Subcutaneous preadipocyte (primary cell): ENCODE data around the gene TMEM38A. TPM values are rescaled to one million over a fixed set of nuclear protein-coding genes. Genes with fewer than 3 reads are reported as not detected.

Experiments
- small RNA-seq: library from RNA; depleted of rRNA; stranded (forward); fragments of <200 nt; gene quantifications from one replicate; pipeline ENCODE3, GENCODE V24; 2012
- total RNA-seq: library from RNA; depleted of rRNA; stranded (reverse); fragments of >200 nt; gene quantifications from 2 replicates; pipeline ENCODE4 v1.2.3, GENCODE V29; 2012

The TMEM38A gene
- 0.73 and 0.78 TPM in 2 replicates for total RNA-seq

GRCh38 chr19:16660763-16661479 is at the start of gene TMEM38A:
TMEM38A (plus strand) TSS chr19:16661139; CDS start chr19:16661218, 79 bp downstream.

DNA sequence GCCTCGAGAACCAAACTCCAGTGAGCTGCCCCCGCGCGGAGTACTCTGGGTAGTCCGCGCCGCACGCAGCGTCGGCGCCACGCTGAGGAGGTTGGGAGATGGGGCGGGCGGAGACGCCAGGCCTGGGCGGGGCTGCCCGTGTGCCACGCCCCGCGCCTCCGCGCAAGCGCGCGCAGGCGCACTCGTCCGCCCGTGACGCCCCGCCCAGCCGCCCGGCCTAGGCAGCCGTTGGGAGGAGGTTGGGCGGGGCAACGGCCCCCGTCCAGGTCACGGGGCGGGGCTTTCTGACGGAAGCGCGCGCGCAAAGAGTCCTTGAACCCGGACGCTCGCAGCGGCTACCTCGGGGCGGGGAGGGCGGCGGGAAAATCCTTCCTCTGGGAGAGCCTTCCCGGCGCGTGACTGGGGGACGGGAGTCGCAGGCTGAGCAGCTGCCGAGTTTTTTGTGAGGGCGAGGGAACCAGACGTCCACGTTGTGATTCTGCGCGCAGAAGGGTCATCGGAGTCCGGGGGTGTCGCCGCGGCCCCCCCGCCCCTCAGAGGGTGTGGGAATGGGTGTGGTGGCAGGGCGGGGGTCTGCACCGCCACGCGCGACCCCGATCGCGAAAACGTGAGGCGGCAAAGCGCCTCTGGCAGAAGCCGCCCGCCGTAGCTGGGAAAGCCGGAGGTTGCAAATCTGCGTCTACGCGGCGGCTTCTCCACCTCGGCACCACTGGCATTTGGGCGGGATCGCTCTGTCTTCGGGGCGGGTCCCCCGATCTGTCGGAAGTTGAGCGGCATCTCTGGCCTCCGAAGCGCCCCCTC is 32.6 kb upstream of the TMEM38A start, which contains the start of gene MED26:
Gene MED26, minus strand, starts transcription at position 22 of the 801 bp plus-strand sequence. CDS start 261 bp downstream, outside the sequence.

GRCh38 chr19:16659832-16660708 is 869 bp upstream of the TMEM38A start, which contains the start of gene SMIM7:
SMIM7 (minus strand) TSS chr19:16660144; CDS start chr19:16660110, 34 bp downstream.

Small RNA genes within 50 kb of the gene (small RNA-seq; reads per million reads assigned to genes)
- gene AC008737.2: not detected

Other genes with a start within 250 kb of the TMEM38A start
- 13.6 and 23.5 TPM in 2 replicates for gene EPS15L1, start 189.2 kb upstream of the TMEM38A start, total RNA-seq
- not detected in 2 replicates for gene CALR3, start 165.0 kb upstream of the TMEM38A start, total RNA-seq
- 4.9 and 5.9 TPM in 2 replicates for gene C19orf44, start 164.7 kb upstream of the TMEM38A start, total RNA-seq
- gene CHERP, start 118.7 kb upstream of the TMEM38A start, total RNA-seq: 6.2 and 11.9 TPM in 2 replicates
- gene SLC35E1, start 88.7 kb upstream of the TMEM38A start, total RNA-seq: 23.9 and 39.9 TPM in 2 replicates
- 5.5 and 8.2 TPM in 2 replicates for gene MED26, start 32.9 kb upstream of the TMEM38A start, total RNA-seq
- 41.8 and 54.0 TPM in 2 replicates for gene SMIM7, start 995 bp upstream of the TMEM38A start, total RNA-seq
- gene NWD1, start 58.7 kb downstream of the TMEM38A start, total RNA-seq: not detected in 2 replicates
- gene SIN3B, start 168.3 kb downstream of the TMEM38A start, total RNA-seq: 29.0 and 29.9 TPM in 2 replicates
- gene F2RL3, start 227.9 kb downstream of the TMEM38A start, total RNA-seq: not detected in 2 replicates